B cell (primary cell): ENCODE measurements around the gene ANGPTL7. TPM values are rescaled to one million over a fixed set of nuclear protein-coding genes. Genes with fewer than 3 reads are reported as not detected.

ENCODE experiments used
- ATAC-seq: fragments of 200-7000 bp; cut with Tn5 transposase; one replicate; pipeline ENCODE4 v1.10.0; 2021; ENCODE audit warnings: low read depth, mild to moderate bottlenecking, moderate number of reproducible peaks, moderate library complexity
- CTCF ChIA-PET: fragments of 350-600 bp; sonication (Branson Sonifier 250); formaldehyde crosslinking; loops from one replicate; lab custom pipeline; 2021; ENCODE audit warnings: antibody characterized with exemption, inconsistent platforms; lab: Charles Lee
- POLR2A ChIA-PET: fragments of 350-600 bp; sonication (Branson Sonifier 250); formaldehyde crosslinking; loops from one replicate; lab custom pipeline; 2021; ENCODE audit warnings: antibody characterized with exemption; lab: Charles Lee
- DNase-seq: peaks from one replicate; pipeline ENCODE4 v3.0.0; 2013
- H2AFZ ChIP-seq: 2 replicates; pipeline ENCODE4 v1.6.1; 2012; ENCODE audit warnings: mild to moderate bottlenecking, low read depth, low read length; ENCODE audit not compliant: insufficient read depth, poor library complexity, severe bottlenecking
- H3K27ac ChIP-seq, 2 donors: 1 replicate in 1 of 2; 2 replicates in 1 of 2; pipeline ENCODE4 v1.5.1; 2012 to 2013; ENCODE audit warnings: low read length in 2 of 2, mild to moderate bottlenecking in 2 of 2, moderate library complexity in 1 of 2
- H3K27me3 ChIP-seq, 4 experiments: fragments of 200-600 bp in 1 of 4; sonication (generic) in 1 of 4; replicated peaks in 1 of 4; 1 replicate in 2 of 4; 2 replicates in 2 of 4; pipeline versions ENCODE4 v1.6.1 to v1.7.0; 2013 to 2016; ENCODE audit warnings: low read length in 3 of 4, mild to moderate bottlenecking in 2 of 4, mixed read lengths in 1 of 4, moderate library complexity in 1 of 4; ENCODE audit not compliant: insufficient read depth in 4 of 4, control insufficient read depth in 3 of 4; ENCODE audit errors: control extremely low read depth in 1 of 4
- H3K36me3 ChIP-seq, 2 experiments: replicated peaks in 1 of 2; 1 replicate in 1 of 2; 2 replicates in 1 of 2; pipeline versions ENCODE4 v1.6.1 to v1.7.1; 2013; ENCODE audit warnings: low read length in 1 of 2; ENCODE audit not compliant: insufficient read depth in 2 of 2, control insufficient read depth in 1 of 2; ENCODE audit errors: control extremely low read depth in 1 of 2, extremely low read depth in 1 of 2
- H3K4me1 ChIP-seq, 2 donors: fragments of 200-600 bp in 1 of 2; sonication (generic) in 1 of 2; 1 replicate in 1 of 2; 2 replicates in 1 of 2; pipeline versions ENCODE4 v1.5.1 to v1.6.1; 2013 to 2017; ENCODE audit warnings: low read length in 2 of 2; ENCODE audit not compliant: control insufficient read depth in 2 of 2, insufficient read depth in 2 of 2
- H3K4me2 ChIP-seq: replicated peaks from 2 replicates; pipeline ENCODE3; 2012; ENCODE audit warnings: mild to moderate bottlenecking, low read depth, low read length; ENCODE audit not compliant: poor library complexity, severe bottlenecking
- H3K4me3 ChIP-seq, 5 experiments: fragments of 200-600 bp in 1 of 5; sonication (generic) in 1 of 5; 1 replicate in 3 of 5; 2 replicates in 2 of 5; pipeline versions ENCODE4 v1.5.1 to v1.7.0; 2011 to 2016; ENCODE audit warnings: low read length in 4 of 5, mild to moderate bottlenecking in 4 of 5, low read depth in 2 of 5, control low read depth in 1 of 5, moderate library complexity in 1 of 5; ENCODE audit not compliant: insufficient read depth in 1 of 5; ENCODE audit errors: control extremely low read depth in 1 of 5, extremely low read depth in 1 of 5
- H3K79me2 ChIP-seq: fragments of 200-600 bp; sonication (generic); one replicate; pipeline ENCODE4 v1.6.0; 2016; ENCODE audit warnings: low read length; ENCODE audit not compliant: control insufficient read depth, insufficient read depth
- H3K9ac ChIP-seq: fragments of 200-600 bp; sonication (generic); 2 replicates; pipeline ENCODE4 v1.6.1; 2017; ENCODE audit warnings: mild to moderate bottlenecking, low read length, moderate library complexity
- H3K9me3 ChIP-seq, 3 donors: one replicate each; pipeline versions ENCODE4 v1.6.1 to v1.7.1; 2013; ENCODE audit warnings: low read length in 2 of 3; ENCODE audit not compliant: control insufficient read depth in 2 of 3, insufficient read depth in 1 of 3; ENCODE audit errors: control extremely low read depth in 1 of 3
- H4K20me1 ChIP-seq: 2 replicates; pipeline ENCODE4 v1.6.0; 2012; ENCODE audit warnings: mild to moderate bottlenecking, low read length; ENCODE audit not compliant: insufficient read depth, control insufficient read depth, poor library complexity, severe bottlenecking
- H3K27ac Mint-ChIP-seq: one replicate; pipeline ENCODE4 v1.8.0; 2021; ENCODE audit warnings: mixed read lengths
- H3K27me3 Mint-ChIP-seq: one replicate; pipeline ENCODE4 v1.8.0; 2021; ENCODE audit warnings: mixed read lengths
- H3K4me1 Mint-ChIP-seq: one replicate; pipeline ENCODE4 v1.8.0; 2021; ENCODE audit warnings: mixed read lengths
- H3K4me3 Mint-ChIP-seq: one replicate; pipeline ENCODE4 v1.8.0; 2021; ENCODE audit warnings: mixed read lengths
- H3K9me3 Mint-ChIP-seq: one replicate; pipeline ENCODE4 v1.8.0; 2022; ENCODE audit warnings: mixed read lengths; ENCODE audit not compliant: insufficient read depth
- EZH2 ChIP-seq: IDR thresholded peaks from 2 replicates; pipeline ENCODE4 v1.6.1; 2012; ENCODE audit warnings: borderline replicate concordance, low read depth, mild to moderate bottlenecking, moderate library complexity, low read length; ENCODE audit not compliant: insufficient read depth, poor library complexity, severe bottlenecking
- WGBS: methylation state at CpG from one replicate; pipeline ENCODE4 v1.1.5; 2013; ENCODE audit warnings: missing lambda C conversion rate; ENCODE audit not compliant: insufficient coverage; 5-methylcytosine and 5-hydroxymethylcytosine counted together
- intact Hi-C: fragments of 100-400 bp; cut with micrococcal nuclease; formaldehyde crosslinking; loops from one replicate; pipeline ENCODE4 v1.10.0; 2022
- polyA plus RNA-seq: library from polyadenylated mRNA; depleted of rRNA; stranded (reverse); fragments of >200 nt; gene quantifications from 2 replicates; pipeline ENCODE4 v1.2.3, GENCODE V29; 2012
- total RNA-seq, 2 donors: library from RNA; stranded (reverse); fragments of 120-200 nt in 1 of 2; gene quantifications; 1 replicate in 1 of 2; 2 replicates in 1 of 2; pipeline versions ENCODE4 v1.2.3 to v1.2.4, GENCODE V29; 2013 to 2022
- TF ChIP-seq, protein P1 (sequence below): fragments of 200-600 bp; IDR thresholded peaks from one replicate; pipeline ENCODE4 v1.8.0; 2022; ENCODE audit warnings: antibody characterized with exemption, mild to moderate bottlenecking

The ANGPTL7 gene
- total and polyA plus RNA-seq, 2 donors (not counting 1 experiment from before 2014, with no cell fraction given), result not detected

DNA sequence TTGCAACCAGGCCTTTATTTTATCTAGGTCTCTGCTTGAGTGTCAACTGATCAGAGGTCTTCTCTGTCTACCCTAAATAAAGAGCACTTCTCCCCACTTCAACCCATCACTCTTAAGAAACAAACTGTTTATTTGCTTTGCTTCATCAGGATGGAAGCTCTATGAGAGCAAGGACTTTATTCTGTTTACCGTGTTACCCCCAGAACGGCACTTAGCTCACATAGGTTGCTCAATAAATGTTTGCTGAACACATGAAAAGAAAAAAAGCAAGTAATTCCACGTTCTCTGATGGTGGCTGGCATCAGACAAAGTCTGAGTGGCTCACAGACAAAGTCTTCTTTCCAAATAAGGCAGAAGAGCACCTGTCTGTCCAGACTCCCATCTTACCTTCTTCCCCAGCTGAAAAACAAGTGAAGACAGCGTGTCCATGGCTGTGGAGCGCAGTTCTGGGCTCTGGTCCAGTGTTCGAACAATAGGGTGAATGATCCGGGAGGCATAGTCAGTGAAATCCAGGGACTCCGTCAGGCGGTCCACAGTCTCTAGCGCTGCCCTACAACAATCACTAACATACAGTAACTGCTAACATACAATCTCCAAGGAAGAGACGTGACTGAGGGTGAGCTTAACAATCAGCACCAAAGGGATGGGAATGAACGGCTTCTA lies 22.9 kb downstream of the ANGPTL7 start:
- TF ChIP-seq, protein P1, sequence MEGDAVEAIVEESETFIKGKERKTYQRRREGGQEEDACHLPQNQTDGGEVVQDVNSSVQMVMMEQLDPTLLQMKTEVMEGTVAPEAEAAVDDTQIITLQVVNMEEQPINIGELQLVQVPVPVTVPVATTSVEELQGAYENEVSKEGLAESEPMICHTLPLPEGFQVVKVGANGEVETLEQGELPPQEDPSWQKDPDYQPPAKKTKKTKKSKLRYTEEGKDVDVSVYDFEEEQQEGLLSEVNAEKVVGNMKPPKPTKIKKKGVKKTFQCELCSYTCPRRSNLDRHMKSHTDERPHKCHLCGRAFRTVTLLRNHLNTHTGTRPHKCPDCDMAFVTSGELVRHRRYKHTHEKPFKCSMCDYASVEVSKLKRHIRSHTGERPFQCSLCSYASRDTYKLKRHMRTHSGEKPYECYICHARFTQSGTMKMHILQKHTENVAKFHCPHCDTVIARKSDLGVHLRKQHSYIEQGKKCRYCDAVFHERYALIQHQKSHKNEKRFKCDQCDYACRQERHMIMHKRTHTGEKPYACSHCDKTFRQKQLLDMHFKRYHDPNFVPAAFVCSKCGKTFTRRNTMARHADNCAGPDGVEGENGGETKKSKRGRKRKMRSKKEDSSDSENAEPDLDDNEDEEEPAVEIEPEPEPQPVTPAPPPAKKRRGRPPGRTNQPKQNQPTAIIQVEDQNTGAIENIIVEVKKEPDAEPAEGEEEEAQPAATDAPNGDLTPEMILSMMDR, result no peak
- no peak overlapping the region for H3K27ac ChIP-seq
- H3K4me1 Mint-ChIP-seq, result no peaks in the 10 kb centered on the region
- intact Hi-C loops, result no loop called here
- no peaks in the 10 kb centered on the region for H3K27me3 Mint-ChIP-seq
- no peak for DNase-seq
- no peak overlapping the region for H3K4me3 ChIP-seq
- H3K27ac Mint-ChIP-seq, result no peak overlapping the region
- H3K36me3 ChIP-seq, result peaks cover 6 to 90% of the 10 kb centered on the region in 2 experiments
- H2AFZ ChIP-seq, result no peak overlapping the region
- CTCF ChIA-PET, result interaction anchor here (1.0 kb wide), 1 partner anchor 14 kb away, joined by 3 read pairs; no protein-coding TSS in a partner anchor
- no peaks in the 10 kb centered on the region for H3K79me2 ChIP-seq
- no peak overlapping the region for H3K4me3 Mint-ChIP-seq
- H4K20me1 ChIP-seq, result no peaks in the 10 kb centered on the region
- no peaks in the 10 kb centered on the region for H3K9me3 ChIP-seq
- no peak for ATAC-seq
- H3K9ac ChIP-seq, result no peak overlapping the region
- H3K4me1 ChIP-seq, result no peaks in the 10 kb centered on the region
- no peak overlapping the region for H3K4me2 ChIP-seq
- no peaks in the 10 kb centered on the region for H3K9me3 Mint-ChIP-seq
- no peaks in the 10 kb centered on the region for H3K27me3 ChIP-seq
- POLR2A ChIA-PET, result interaction anchor here (0.6 kb wide), 1 partner anchor 802 kb away, joined by 3 read pairs; no protein-coding TSS in a partner anchor
- 100% methylated on average over 7 of the region's 12 CpGs for WGBS

DNA sequence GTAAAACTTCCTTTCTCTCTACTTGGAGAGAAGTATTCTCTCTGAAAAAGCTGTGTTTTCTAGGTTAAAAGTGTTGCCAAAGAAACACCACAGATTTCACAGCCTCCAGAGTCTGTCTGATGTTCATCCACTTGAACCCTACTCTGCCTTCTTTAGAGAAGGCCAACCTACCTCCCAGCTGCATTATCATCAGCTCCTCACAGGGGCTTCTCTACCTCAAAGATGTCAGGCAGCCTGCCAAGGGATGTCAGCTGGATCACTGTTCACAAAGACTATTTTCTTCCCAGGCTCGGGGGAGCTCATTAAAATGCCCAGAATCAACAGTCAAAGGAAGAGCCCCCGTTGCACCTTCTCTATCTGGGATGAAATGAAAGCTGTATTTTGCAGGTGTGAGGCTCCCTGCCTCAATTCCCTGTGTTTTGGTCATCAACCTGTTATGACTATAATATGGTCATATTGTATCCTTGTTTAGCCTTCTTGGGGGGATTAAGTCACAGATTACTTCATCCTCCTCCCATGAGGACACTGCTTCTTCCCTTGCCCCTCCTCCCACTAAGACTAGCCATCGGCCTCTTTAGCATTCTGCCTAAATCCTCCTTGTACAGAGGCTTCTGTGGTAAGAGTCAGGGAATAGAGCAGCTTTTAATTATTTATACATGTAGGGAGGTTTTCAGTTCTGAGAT lies 25.7 kb downstream of the ANGPTL7 start:
- Histone ChIP-seq H3K4me3 (no peak overlapping the region), H3K27me3 (no peaks in the 10 kb centered on the region), H2AFZ (no peak overlapping the region), H3K79me2 (peaks cover 6% of the 10 kb centered on the region), H3K9ac (no peak overlapping the region), H4K20me1 (no peaks in the 10 kb centered on the region), H3K4me1 (no peaks in the 10 kb centered on the region), H3K9me3 (no peaks in the 10 kb centered on the region), H3K36me3 (peaks cover 10 to 83% of the 10 kb centered on the region in 2 experiments), H3K4me2 (no peak overlapping the region), H3K27ac (no peak overlapping the region)
- 100% methylated on average over 1 of the region's 3 CpGs for WGBS
- intact Hi-C loops, result no loop called here
- H3K27ac Mint-ChIP-seq, result no peak overlapping the region
- no peaks in the 10 kb centered on the region for H3K9me3 Mint-ChIP-seq
- TF ChIP-seq, protein P1, result no peak
- no peak for TF ChIP-seq EZH2
- POLR2A ChIA-PET, result no interaction called here
- H3K4me3 Mint-ChIP-seq, result no peak overlapping the region
- no peak for DNase-seq
- no peaks in the 10 kb centered on the region for H3K4me1 Mint-ChIP-seq
- CTCF ChIA-PET, result no interaction called here
- no peaks in the 10 kb centered on the region for H3K27me3 Mint-ChIP-seq
- ATAC-seq, result no peak
